HG03354 (cell line): Measurements from ENCODE around the gene PACSIN2.
A peak's percentile ranks its signal among the peaks of the same experiment; 100 is the strongest.
"Not testable (repeated sequence)": the region's sequence is repeated elsewhere in the genome, so short reads cannot be mapped to it uniquely, and the experiment has no call there.

ENCODE experiments used
- ATAC-seq: cut with Tn5 transposase; IDR thresholded peaks from one replicate; pipeline ENCODE4 v1.9.1; 2021; ENCODE audit warnings: mild to moderate bottlenecking; ENCODE audit not compliant: unreplicated experiment, poor library complexity, severe bottlenecking

Gene PACSIN2

DNA sequence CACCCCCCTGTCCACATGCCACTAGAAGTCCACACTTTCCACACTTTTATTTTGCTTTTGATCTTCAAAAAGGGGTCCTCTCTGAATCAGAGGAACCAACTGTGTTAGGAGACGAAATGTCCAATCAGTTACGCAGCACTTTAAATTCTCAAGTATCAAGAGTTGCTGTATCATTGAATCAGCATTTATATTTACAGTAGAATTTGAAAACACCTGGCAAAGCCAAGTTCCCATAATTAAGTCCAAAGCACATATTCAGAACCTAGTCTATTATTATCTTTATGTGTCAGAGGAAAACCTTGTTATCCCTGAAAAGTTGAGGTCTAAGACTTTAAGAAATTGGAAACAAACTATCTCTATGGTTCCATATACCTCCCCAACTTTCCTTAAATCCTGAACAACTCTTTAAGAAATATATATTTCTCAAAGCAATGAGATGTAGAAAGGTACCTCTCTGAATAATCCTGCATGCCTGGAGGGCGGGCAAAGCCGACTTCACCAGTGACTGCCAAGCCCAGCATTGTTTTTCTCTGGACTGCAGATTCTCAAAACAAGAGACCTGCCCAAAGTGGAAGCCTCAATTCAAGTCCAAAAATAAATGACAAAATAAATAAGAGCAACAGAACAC, 82.0 kb downstream of the PACSIN2 start:
- no peak for ATAC-seq

DNA sequence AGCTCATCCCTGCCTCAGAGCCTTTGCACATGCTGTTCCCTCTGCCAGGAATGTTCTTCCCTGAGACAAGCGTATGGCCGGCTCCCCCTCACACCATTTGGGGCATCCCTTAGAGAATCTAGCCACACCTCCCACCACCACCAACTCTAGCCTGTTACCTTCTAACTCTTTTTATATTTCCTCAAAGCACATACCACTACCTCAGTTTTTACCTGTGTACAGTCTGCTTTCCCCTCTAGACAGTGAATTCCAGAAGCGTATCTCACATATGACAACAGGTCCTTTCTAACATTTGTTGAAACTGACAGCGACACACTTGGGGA, 82.8 kb downstream of the PACSIN2 start:
- no peak for ATAC-seq

DNA sequence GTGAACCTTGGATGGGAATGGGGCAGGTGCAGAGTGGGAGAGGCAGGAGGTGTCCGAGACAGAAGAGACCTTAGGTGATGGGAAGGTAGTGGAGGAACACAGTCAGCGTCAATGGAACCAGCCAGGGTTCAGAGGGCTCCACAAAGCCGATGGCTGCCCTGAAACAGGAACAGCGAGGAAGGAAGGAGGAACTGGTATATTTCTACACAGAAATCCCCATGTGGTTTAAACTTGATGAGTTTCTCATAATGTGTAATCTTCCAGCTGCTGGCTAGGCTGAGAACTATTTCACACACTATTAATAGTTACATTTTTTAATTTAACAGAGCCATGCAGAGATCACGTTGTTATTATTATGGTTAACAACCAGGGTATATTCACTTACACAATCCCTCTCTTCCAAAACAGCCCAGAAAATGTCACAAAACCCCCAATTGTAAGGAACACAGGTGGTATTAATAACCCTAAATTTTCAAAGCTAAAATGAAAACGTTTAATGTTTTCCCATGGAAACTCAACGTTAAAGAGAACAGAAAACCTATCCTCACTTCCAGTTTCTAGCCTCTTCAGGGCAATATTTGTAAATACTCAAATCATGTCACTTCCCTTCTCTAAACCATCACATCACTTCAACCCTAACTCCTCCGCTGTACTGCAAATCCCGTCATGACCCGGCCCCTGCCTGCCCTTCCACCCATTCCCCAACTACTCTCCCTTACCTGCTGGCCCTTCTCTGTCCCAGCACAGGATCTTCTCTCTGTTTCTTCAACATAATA, 83.3 kb downstream of the PACSIN2 start:
- peak; percentile 65 for ATAC-seq

DNA sequence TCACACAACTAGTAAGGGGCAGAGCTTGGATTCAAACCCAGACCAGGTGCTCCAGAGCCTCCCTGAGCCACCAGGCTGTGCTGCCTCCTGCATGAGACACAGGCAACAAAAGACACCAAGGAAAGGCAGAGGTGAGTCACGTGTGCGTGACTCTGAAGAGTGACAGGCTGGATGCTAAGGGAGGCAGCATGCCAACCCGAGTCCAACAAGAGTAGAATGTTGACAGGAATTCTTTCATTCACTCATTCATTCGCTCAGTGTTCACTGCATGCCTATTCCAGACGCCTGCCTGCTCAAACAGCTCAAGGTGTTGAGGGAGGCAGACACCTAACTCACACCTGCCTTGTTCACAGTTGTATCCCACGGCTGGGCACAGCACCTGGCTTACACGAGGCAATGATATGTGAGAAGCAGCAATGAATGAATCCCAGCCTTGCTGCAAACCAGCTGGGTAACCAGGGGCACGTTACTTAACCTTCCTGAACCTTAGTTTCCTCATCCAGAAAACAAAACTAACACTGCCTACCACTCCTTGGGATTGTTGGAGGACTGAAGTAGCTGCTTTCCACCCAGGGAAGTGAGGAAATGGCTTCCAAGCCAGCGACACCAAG, 84.0 kb downstream of the PACSIN2 start:
- ATAC-seq: no peak

GRCh38 chr22:42929838-42930155, 85.2 kb downstream of the PACSIN2 start:
- ATAC-seq: no peak

DNA sequence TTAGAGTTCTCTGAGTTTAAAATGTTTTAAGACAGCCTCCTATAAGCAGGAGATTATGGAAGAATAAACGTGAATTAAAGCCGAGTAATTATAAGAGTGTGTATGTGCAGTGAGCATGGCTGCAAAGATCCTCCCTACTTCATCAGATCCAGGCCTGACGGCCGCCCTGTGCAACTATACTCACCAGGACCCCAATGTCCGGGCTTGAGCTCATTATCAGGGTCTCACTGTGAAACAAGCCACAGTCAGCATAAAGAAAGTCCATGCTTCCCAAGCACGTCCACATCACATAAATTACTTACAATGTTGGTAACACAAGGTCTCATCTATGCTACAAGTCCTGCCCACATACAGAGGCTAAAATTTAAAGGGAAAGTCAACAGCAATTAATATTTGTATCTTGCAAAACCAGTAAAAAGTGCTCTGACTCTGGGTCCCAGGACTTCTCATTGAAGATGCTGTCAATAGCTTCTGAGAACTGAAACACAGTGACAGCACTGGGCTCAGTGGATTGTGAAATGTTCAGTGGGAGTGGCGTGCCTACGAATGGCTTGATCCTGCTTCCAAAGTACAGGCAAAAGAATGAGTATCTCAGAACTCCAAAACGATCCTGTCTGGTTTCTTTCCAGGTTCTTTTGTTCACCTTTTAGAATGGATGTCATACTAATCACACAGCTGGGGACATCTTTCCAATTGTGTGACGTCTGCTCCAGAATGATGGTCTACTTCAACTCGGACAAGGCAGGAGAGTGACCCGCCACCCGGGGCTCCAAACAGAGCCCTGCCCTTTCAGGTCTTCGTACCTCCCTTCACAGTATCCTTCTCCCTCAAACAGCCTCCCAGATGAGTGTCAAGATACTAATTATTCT, 85.7 kb downstream of the PACSIN2 start:
- no peak for ATAC-seq

DNA sequence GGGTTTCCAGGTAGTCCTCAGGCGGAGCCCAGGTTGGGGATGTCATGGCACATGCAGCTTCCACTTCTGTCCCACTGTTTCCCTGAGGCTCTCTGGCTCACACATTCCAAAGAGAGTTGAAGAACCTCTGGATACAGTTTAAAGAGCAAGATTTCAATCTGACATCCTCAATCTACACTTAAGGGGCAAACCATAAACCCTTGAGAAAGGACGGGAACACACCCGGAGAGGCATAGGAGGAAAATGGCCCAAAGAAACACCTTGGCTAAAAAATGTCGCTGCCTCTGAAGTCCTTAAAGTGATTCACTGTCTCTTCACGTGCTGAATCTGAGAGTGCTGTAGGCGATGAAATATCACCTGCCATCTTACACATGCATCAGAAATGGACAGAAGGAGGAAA, 87.0 kb downstream of the PACSIN2 start:
- no peak for ATAC-seq

DNA sequence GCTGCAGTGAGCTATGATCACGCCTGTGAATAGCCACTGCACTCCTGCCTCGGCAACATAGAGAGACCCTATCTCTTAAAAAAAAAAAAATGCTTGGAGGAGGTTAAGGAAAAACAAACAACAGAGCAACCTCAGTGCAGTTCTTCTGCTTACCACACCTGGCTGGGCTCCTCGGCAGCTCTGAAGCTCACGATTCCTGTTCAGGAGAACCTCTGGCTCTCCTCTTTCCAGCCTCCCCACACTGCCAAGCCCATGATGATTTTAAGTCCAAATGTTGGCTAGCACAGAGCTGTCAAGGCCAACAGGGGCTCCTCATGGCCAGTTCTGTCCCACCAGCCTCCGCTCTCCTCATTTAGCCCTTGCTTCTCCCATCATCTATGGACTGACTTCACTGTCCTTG, 88.2 kb downstream of the PACSIN2 start:
- ATAC-seq: no peak

DNA sequence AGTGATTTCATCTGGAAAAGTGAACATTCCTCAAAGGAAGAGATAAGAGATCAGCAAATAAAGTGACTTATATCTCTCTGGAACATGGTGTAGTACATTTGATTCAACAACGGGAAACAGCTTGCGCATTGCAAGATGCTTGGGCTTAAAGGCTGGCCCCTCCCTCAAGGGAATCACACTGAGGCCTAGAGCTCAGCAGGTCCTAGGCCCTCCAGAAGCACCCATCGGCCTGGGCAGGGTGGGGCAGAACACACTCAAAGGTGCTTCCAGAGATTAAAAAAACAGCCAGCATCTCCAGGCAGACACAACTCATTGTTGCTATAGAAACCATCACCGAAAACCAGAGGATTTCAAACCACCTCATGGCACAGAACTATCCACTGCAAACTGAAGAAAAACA, 88.8 kb downstream of the PACSIN2 start:
- no peak for ATAC-seq

DNA sequence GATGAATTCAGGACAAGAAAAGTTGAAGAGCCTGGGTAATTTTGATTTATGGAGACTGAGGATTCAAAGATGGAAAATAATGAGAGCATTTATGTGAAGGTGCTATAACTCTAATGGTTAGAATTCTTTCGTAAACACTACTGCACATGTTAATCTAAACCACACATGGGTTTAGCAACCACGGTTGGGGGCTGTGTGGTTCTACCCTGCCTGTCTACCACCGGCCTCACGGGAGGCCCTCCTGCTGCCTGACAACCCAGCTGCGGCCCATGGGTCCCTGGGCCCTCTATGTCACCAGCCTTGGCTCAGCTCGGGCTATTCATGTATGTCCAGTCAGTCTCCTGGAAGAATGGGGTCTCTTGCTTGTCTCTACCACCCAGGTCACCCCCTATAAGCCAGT, 89.4 kb downstream of the PACSIN2 start:
- no peak for ATAC-seq

DNA sequence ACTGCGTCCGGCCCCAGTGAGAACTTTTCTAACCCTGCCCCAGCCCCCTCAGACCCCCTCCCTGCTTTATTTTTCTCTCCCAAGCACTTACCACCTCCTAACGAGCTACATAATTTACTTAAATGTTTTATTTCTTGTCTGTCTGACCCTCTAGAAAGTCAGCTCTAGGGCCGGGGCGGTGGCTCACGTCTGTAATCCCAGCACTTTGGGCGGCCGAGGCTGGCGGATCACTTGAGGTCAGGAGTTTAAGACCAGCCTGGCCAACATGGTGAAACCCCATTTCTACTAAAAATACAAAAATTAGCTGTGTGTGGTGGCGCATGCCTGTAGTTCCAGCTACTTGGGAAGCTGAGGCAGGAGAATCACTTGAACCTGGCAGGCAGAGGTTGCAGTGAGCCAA, 89.9 kb downstream of the PACSIN2 start:
- ATAC-seq: not testable (repeated sequence)

GRCh38 chr22:42924436-42924835, 90.5 kb downstream of the PACSIN2 start:
- ATAC-seq: no peak

DNA sequence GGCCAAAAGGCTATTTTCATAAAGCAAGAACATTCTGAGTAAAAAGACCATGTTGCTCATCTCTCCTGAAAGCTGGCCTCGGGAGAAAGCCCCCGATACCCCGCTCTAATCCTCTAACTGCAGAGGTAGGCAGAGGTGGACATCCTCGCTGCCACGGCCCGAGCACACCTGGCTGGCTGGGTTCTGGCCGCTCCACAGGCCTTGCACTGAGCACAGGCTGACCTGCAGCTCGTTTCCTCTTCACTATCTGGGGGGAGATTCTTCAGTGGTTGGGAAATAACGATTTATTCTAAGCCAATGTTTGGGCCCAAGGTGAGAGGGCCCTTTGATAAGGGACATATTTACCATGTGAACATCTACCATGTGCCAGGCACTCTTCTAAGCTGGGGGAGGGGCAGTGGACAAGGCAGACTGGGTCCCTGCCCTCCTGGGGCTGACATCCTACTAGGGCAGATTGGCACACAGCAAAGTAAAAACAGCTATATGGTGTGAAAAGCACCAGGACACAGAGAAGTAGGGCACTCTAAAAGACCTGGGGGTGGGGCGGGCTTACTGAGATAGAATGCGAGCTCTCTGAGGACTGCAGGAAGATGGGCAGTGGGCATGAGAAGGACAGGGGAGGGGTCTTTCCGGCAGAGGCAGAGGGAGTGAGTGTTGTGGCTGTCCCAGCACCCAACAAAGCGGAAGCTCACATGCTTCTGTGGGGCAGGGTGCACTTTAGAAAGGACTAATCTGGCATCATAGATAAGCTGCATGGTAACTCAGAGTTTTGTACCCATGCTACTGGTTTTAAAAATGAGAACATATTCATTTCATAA, 92.4 kb downstream of the PACSIN2 start:
- no peak for ATAC-seq

GRCh38 chr22:42920101-42920820, 94.7 kb downstream of the PACSIN2 start:
- ATAC-seq: no peak

- ATAC-seq: no peak
Measured at GRCh38 chr22:42919199-42919598, 95.8 kb downstream of the PACSIN2 start.

DNA sequence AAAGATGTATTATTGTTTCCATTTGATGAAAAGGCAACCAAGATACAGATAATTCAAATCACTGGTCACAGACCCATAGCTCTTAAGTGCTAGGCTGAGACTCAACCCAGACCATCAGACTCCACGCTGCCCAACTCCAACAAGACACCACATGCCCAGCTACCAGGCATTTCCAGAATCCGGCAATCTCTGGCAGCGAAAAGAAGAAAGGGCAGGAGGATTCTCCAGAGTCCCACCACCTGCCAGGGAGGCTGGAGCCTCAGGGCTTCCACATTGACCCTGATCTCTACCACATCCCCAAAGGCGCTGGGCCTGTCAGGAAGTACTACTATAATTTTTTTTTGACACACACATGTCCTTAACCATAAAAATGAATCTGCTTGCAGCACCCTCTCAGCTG, 96.4 kb downstream of the PACSIN2 start:
- ATAC-seq: no peak

DNA sequence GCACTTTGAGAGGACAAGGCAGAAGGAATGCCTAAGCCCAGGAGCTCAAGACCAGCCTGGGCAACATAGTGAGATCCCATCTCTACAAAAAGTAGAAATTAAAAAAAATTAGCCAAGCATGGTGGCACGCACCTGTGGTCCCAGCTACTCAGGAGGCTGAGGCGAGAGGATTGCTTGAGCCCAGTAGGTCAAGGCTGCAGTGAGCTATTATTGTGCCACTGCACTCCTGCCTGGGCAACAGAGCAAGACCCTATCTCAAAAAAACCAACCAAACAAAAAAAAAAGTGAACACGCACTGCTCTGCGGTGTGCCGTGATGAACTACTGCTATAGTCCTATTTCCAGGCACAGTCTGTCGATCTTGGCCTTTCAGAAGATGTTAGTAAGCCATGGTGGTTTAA, 97.6 kb downstream of the PACSIN2 start:
- not testable (repeated sequence) for ATAC-seq

- ATAC-seq: no peak
Measured at GRCh38 chr22:42915980-42916765, 98.8 kb downstream of the PACSIN2 start.
